AG09309 (cell line): ENCODE measurements around the gene HAP1.
"Not testable (repeated sequence)": the region's sequence is repeated elsewhere in the genome, so short reads cannot be mapped to it uniquely, and the experiment has no call there.

Experiments used
- DNase-seq: peaks from one replicate; pipeline ENCODE4 v3.0.0-alpha.2; 2010; ENCODE audit warnings: low read depth
- H3K4me3 ChIP-seq: 2 replicates; pipeline ENCODE4 v1.5.1; 2011; ENCODE audit warnings: mild to moderate bottlenecking, low read depth, low read length, moderate library complexity; ENCODE audit not compliant: control insufficient read depth
- TF ChIP-seq, protein P1 (sequence below): IDR thresholded peaks from 2 replicates; pipeline ENCODE4 v1.5.1; 2011; ENCODE audit warnings: mild to moderate bottlenecking, low read depth, low read length, inconsistent platforms; ENCODE audit not compliant: insufficient read depth, control insufficient read depth; ENCODE audit errors: missing control alignments

The HAP1 gene

GRCh38 chr17:41687828-41688640, 46.4 kb downstream of the HAP1 start:
- TF ChIP-seq, protein P1, sequence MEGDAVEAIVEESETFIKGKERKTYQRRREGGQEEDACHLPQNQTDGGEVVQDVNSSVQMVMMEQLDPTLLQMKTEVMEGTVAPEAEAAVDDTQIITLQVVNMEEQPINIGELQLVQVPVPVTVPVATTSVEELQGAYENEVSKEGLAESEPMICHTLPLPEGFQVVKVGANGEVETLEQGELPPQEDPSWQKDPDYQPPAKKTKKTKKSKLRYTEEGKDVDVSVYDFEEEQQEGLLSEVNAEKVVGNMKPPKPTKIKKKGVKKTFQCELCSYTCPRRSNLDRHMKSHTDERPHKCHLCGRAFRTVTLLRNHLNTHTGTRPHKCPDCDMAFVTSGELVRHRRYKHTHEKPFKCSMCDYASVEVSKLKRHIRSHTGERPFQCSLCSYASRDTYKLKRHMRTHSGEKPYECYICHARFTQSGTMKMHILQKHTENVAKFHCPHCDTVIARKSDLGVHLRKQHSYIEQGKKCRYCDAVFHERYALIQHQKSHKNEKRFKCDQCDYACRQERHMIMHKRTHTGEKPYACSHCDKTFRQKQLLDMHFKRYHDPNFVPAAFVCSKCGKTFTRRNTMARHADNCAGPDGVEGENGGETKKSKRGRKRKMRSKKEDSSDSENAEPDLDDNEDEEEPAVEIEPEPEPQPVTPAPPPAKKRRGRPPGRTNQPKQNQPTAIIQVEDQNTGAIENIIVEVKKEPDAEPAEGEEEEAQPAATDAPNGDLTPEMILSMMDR, result peak; percentile 29
- DNase-seq, result no peak
- peak overlapping the region; percentile 55 for H3K4me3 ChIP-seq

GRCh38 chr17:41686281-41686680, 48.2 kb downstream of the HAP1 start:
- no peak overlapping the region for H3K4me3 ChIP-seq
- TF ChIP-seq, protein P1, result no peak
- no peak for DNase-seq

GRCh38 chr17:41685753-41686152, 48.7 kb downstream of the HAP1 start:
- not testable (repeated sequence) for DNase-seq, H3K4me3 ChIP-seq

GRCh38 chr17:41684035-41684434, 50.4 kb downstream of the HAP1 start:
- TF ChIP-seq, protein P1, result no peak
- DNase-seq, result no peak
- no peak overlapping the region for H3K4me3 ChIP-seq

DNA sequence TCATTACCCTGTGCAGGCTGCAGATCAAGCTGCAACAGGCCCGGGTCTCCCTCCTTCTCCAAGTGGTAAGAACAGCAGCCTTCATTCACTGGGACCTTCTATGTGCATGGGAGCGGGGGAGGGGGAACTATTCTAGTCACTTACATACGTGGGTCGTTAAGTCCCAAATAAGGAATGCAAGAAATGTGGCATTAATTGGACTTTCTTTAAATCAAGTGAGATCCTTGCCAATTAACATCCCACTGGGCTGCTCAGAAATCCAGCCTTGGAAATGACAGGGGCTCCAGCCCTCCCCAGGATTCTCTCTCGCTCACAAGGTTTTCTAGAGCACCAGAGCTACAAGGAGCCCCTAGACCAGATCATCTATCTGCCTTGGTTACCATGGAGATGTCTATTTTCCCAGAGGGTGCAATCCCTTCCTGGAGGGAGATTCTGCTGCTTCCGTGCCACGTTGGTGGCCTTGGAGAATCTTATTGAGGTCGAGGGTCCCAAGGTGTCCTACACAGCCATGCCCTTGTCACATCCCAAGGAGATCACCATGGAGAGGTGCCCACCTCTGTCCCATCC, 50.9 kb downstream of the HAP1 start:
- TF ChIP-seq, protein P1, result no peak

DNA sequence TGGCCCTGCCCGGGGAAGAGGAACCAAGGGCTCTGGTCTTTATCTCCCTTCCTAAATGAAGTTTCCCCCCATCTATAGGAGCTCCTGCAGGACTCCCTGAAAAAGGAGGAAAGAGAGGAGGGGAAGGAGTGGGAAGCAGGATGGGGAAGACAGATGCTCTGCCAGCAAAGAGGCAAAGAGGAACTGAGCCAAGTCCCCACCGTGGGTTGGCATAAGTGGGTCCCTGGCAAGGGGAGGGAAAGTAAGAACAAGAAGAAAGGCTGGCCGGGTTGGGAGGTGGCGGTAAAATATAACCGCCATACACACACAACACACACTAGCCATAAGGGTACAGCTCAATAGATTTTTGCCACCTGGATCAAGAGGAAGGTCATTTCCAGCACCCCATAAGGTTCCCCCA, 51.8 kb downstream of the HAP1 start:
- H3K4me3 ChIP-seq, result no peak overlapping the region
- TF ChIP-seq, protein P1, result no peak
- no peak for DNase-seq

More for the DNA sequence above, 50.9 kb downstream of the HAP1 start:
- DNase-seq, result no peak
- no peak overlapping the region for H3K4me3 ChIP-seq

GRCh38 chr17:41681776-41682175, 52.7 kb downstream of the HAP1 start:
- H3K4me3 ChIP-seq, result no peak overlapping the region
- TF ChIP-seq, protein P1, result no peak
- no peak for DNase-seq
